HG03159 (cell line): ENCODE results near the gene RBCK1.

Source experiments
- ATAC-seq: cut with Tn5 transposase; IDR thresholded peaks from one replicate; pipeline ENCODE4 v1.9.1; 2021; ENCODE audit warnings: mild to moderate bottlenecking, moderate library complexity; ENCODE audit not compliant: unreplicated experiment

The RBCK1 gene

GRCh38 chr20:416950-417800 lies 9.1 kb downstream of the RBCK1 start:
- ATAC-seq = no peak

GRCh38 chr20:417801-418342 lies 9.8 kb downstream of the RBCK1 start:
- no peak for ATAC-seq

GRCh38 chr20:418858-419365 lies 10.8 kb downstream of the RBCK1 start:
- no peak for ATAC-seq

GRCh38 chr20:419556-420165 lies 11.6 kb downstream of the RBCK1 start:
- ATAC-seq = no peak

GRCh38 chr20:420166-420620 lies 12.1 kb downstream of the RBCK1 start:
- ATAC-seq = no peak

- no peak for ATAC-seq
Measured at GRCh38 chr20:420721-421574, 12.8 kb downstream of the RBCK1 start.

GRCh38 chr20:421685-422250 lies 13.7 kb downstream of the RBCK1 start:
- ATAC-seq = no peak

GRCh38 chr20:426566-426965 lies 18.5 kb downstream of the RBCK1 start:
- ATAC-seq = no peak

GRCh38 chr20:427401-427800 lies 19.3 kb downstream of the RBCK1 start:
- no peak for ATAC-seq

- no peak for ATAC-seq
Measured at GRCh38 chr20:427849-428657, 20.0 kb downstream of the RBCK1 start.

GRCh38 chr20:428658-429200 lies 20.6 kb downstream of the RBCK1 start:
- ATAC-seq = no peak

- no peak for ATAC-seq
Measured at GRCh38 chr20:430091-430999, 22.2 kb downstream of the RBCK1 start.

- ATAC-seq = no peak
Measured at GRCh38 chr20:431012-431904, 23.2 kb downstream of the RBCK1 start.

- no peak for ATAC-seq
Measured at GRCh38 chr20:432208-432607, 24.1 kb downstream of the RBCK1 start.

- ATAC-seq = no peak
Measured at GRCh38 chr20:432677-433299, 24.7 kb downstream of the RBCK1 start.

GRCh38 chr20:433300-433975 lies 25.3 kb downstream of the RBCK1 start:
- ATAC-seq = peak; percentile 68
